ENCODE results near the gene CADPS. TPM values are rescaled to one million over a fixed set of nuclear protein-coding genes. Genes with fewer than 3 reads are reported as not detected.

The CADPS gene
- total RNA-seq, 1 donor from 2014 or later, result 149 TPM

DNA sequence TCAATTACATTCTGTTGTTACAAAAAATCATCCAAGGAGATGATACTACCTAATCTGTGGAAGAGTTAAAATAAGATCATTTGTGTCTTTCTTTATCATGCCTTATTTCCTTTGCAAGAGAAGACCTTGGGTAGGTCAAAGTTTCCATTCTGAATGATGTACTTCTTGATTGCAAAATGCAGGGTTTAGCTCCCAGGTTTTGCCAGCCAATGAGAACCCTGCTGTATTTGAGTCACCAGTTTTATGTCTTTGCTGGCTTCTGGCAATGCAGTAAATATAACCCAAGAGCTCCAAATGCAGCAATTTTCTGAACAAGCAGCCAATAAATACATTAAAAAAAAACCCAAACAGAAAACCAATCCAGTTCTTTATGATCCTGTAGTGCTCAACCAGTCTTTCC is 204.9 kb downstream of the CADPS start:
- H3K36me3 Mint-ChIP-seq (ENCODE audit: insufficient read depth), result peaks cover 1% of the 10 kb centered on the region
- no peak overlapping the region for H3K27ac Mint-ChIP-seq
- DNase-seq (ENCODE audit: low spot score, unreplicated experiment), result no peak
- H3K4me3 Mint-ChIP-seq (ENCODE audit: low read depth), result no peak overlapping the region
- TF ChIP-seq, protein P1, sequence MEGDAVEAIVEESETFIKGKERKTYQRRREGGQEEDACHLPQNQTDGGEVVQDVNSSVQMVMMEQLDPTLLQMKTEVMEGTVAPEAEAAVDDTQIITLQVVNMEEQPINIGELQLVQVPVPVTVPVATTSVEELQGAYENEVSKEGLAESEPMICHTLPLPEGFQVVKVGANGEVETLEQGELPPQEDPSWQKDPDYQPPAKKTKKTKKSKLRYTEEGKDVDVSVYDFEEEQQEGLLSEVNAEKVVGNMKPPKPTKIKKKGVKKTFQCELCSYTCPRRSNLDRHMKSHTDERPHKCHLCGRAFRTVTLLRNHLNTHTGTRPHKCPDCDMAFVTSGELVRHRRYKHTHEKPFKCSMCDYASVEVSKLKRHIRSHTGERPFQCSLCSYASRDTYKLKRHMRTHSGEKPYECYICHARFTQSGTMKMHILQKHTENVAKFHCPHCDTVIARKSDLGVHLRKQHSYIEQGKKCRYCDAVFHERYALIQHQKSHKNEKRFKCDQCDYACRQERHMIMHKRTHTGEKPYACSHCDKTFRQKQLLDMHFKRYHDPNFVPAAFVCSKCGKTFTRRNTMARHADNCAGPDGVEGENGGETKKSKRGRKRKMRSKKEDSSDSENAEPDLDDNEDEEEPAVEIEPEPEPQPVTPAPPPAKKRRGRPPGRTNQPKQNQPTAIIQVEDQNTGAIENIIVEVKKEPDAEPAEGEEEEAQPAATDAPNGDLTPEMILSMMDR (IDR thresholded peaks at IDR 0.05; ENCODE audit: unreplicated experiment), result no peak
- H3K27me3 Mint-ChIP-seq, result no peaks in the 10 kb centered on the region
- no peaks in the 10 kb centered on the region for H3K9me3 Mint-ChIP-seq (ENCODE audit: low read depth)
- H3K4me1 Mint-ChIP-seq (ENCODE audit: low read depth), result peaks cover 5% of the 10 kb centered on the region

DNA sequence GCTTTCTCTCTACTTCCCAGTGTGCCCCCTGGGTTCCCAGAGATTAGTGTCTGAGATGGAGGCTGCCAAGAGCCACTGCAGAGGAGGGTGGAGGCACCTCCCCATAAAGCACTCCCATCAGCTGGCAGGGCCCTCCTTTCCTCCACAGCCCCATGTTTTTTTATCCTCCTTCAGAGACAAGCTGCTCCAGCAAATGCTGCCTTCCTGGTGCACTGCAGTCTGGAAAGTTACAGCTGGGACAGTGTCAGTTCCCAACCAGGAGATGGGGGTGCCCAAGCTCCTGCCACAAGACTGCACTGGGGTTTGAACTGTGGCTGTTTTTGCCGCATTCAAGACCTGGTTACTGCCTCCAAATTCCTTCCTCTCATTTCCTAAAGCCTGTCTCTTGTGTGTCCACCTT is 206.1 kb downstream of the CADPS start:
- H3K27me3 Mint-ChIP-seq, result no peaks in the 10 kb centered on the region
- no peak overlapping the region for H3K4me3 Mint-ChIP-seq (ENCODE audit: low read depth)
- peaks cover 1% of the 10 kb centered on the region for H3K36me3 Mint-ChIP-seq (ENCODE audit: insufficient read depth)
- H3K9me3 Mint-ChIP-seq (ENCODE audit: low read depth), result no peaks in the 10 kb centered on the region
- no peak overlapping the region for H3K27ac Mint-ChIP-seq
- TF ChIP-seq, protein P1 (IDR thresholded peaks at IDR 0.05; ENCODE audit: unreplicated experiment), result no peak
- H3K4me1 Mint-ChIP-seq (ENCODE audit: low read depth), result peaks cover 5% of the 10 kb centered on the region
- DNase-seq (ENCODE audit: low spot score, unreplicated experiment), result no peak

DNA sequence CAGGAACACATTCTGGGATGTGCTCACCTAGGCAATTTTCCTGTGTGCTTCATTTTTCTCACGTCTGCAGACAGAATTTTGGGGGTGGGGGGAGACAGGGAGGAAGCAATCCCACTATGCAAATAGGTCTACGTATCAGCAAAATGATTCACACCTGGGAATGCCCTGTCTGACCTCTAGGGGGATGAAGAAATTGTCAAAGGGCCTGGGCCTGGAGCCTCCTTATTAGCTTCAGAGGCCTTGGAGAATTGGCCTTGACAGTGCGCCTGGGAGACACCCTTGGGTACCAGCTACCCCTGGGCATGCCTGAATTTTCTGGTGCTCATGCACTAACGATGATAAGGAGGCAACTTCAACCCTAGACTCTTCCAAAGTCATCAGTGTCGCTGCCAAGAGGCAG is 207.5 kb downstream of the CADPS start:
- Mint-ChIP-seq H3K36me3 (ENCODE audit: insufficient read depth) (peaks cover 1% of the 10 kb centered on the region), H3K9me3 (ENCODE audit: low read depth) (no peaks in the 10 kb centered on the region), H3K27ac (no peak overlapping the region), H3K4me1 (ENCODE audit: low read depth) (peaks cover 3% of the 10 kb centered on the region), H3K27me3 (no peaks in the 10 kb centered on the region), H3K4me3 (ENCODE audit: low read depth) (no peak overlapping the region)
- TF ChIP-seq, protein P1 (IDR thresholded peaks at IDR 0.05; ENCODE audit: unreplicated experiment), result peak; percentile 47
- no peak for DNase-seq (ENCODE audit: low spot score, unreplicated experiment)

DNA sequence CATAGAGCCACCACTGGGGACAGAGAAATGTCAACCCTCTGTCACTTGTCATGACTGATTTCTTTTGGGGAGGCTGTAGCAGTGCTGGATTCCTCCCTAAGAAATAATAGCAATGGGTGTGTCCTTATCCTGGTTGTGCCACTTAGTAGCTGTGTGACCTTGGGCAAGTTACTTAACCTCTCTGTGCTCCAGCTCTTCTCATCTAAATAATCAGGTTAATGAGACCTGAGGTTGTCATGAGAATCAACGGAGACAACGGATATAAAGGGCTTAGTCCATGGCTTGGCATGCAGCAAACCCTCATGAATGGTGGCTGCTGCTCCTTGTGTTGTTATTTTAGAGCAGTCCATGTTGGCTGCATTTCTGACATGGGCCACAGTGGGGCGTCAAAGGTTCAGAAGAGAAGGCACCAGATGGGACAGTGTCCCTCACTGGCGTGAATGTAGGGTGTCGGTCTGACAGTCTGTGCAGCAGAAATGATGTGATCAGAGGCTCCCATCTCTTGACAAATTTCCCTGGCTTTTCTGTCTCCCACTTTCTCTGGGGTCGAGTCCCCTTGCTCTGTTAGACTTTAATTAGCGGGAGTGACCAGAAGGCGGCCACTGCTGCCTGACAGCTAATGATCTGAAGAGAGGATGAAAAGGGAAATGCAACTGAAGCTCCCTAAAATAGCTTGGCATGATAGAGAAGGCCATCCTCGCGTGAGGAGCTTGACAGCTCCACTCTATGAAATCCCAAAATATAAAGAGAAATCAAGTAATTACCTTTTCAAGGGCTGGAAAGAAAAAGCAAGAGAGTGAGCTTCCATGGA is 209.4 kb downstream of the CADPS start:
- Mint-ChIP-seq H3K36me3 (ENCODE audit: insufficient read depth) (peaks cover 4% of the 10 kb centered on the region), H3K4me1 (ENCODE audit: low read depth) (peaks cover 3% of the 10 kb centered on the region), H3K27ac (peak overlapping the region; percentile 59), H3K4me3 (ENCODE audit: low read depth) (no peak overlapping the region), H3K27me3 (no peaks in the 10 kb centered on the region), H3K9me3 (ENCODE audit: low read depth) (no peaks in the 10 kb centered on the region)
- peak; percentile 66 for DNase-seq (ENCODE audit: low spot score, unreplicated experiment)
- TF ChIP-seq, protein P1 (IDR thresholded peaks at IDR 0.05; ENCODE audit: unreplicated experiment), result peak; percentile 84

DNA sequence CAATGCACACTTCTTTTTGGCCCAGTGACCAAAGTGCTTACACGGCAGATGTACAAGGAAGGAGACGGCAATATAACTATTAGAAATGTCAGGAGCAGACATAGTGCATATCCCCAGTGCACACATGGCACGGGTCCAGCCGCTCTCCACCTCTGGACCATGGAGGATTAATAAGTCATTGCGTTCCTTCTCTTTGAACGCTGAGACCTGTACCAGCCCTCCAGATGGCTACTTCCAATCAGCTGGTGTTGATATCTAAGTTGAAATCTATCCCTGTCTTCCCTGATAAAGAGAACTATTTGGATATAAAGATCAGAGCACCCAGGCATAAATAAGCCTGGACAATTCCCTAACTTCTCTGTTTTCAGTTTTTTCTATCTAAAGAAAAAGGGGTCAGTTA is 212.5 kb downstream of the CADPS start:
- TF ChIP-seq, protein P1 (IDR thresholded peaks at IDR 0.05; ENCODE audit: unreplicated experiment), result no peak
- Mint-ChIP-seq H3K9me3 (ENCODE audit: low read depth) (no peaks in the 10 kb centered on the region), H3K4me1 (ENCODE audit: low read depth) (peaks cover 3% of the 10 kb centered on the region), H3K27me3 (no peaks in the 10 kb centered on the region), H3K36me3 (ENCODE audit: insufficient read depth) (peaks cover 4% of the 10 kb centered on the region), H3K27ac (no peak overlapping the region), H3K4me3 (ENCODE audit: low read depth) (no peak overlapping the region)
- no peak for DNase-seq (ENCODE audit: low spot score, unreplicated experiment)

Measured in progenitor cell of endocrine pancreas (in vitro differentiated cells).